Measurements from ENCODE around the gene MTA3.
"Not testable (repeated sequence)": the region's sequence is repeated elsewhere in the genome, so short reads cannot be mapped to it uniquely, and the experiment has no call there.

MTA3 gene

DNA sequence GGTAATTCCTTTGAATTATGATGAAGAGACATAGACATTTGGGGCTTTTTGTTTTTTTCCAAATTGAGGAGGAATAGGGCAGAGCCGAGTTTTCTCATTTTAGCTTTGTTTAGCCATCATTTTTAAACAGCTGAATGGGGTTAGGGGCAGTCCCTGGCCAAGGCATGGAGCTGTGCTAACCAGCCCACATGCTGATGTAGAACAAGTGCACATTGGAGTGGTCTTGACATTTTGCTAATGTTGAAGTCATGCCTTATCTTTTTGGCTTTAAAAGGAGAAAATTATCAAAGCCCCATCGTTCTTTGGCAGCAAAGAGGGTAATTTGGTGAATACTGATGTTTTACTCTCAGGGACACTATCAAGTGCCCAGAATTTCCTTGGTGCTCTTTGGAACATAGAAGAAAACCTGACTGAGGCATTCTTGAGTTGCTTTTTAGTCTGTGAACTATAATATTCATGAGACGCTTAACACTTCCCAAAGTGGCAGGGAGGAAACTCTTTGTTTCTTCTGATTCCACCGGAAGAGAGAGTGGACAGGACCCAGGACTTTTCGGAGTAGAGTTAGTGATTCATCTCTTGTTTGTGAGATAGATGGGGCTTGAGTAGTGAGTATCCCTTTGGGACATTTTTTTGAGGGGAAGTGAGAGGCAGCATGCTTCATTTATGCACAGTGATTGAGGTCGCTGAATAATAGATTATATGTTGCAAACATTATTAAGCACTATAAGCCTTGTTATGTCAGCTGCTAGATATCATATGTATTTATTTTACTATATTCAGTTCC, 45.0 kb downstream of the MTA3 start:
- DNase-seq (ENCODE audit: low read depth): no peak

GRCh38 chr2:42614838-42615237, 46.4 kb downstream of the MTA3 start:
- no peak for DNase-seq (ENCODE audit: low read depth)

- DNase-seq (ENCODE audit: low read depth): no peak
Observed at GRCh38 chr2:42618116-42618515, 49.7 kb downstream of the MTA3 start.

DNA sequence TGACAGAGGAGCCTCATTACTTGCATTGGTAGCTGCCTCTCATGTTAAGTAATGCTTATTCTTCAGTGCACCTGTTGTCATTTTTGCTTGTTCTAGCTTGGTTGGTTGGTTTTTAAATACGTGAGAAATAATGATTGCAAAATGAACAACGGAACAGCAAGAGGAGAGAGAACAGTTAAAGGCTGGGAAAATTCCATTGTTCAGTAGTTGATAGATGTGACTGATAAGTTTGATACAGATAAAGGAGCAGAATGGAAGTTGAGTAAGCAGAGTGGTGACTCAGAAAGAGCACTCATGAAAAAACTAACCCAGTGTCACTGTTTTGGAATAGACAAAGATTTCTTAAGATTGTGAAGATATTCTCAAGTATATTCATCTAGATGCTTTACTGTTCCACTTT, 50.5 kb downstream of the MTA3 start:
- no peak for DNase-seq (ENCODE audit: low read depth)

DNA sequence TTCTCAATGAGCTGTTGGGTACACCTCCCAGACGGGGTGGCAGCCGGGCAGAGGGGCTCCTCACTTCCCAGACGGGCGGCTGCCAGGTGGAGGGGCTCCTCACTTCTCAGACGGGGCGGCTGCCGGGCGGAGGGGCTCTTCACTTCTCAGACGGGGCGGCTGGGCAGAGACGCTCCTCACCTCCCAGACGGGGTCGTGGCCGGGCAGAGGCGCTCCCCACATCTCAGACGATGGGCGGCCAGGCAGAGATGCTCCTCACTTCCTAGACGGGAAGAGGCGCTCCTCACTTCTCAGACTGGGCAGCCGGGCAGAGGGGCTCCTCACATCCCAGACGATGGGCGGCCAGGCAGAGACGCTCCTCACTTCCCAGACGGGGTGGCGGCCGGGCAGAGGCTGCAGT, 53.2 kb downstream of the MTA3 start:
- not testable (repeated sequence) for DNase-seq (ENCODE audit: low read depth)

GRCh38 chr2:42622943-42623676, 54.7 kb downstream of the MTA3 start:
- DNase-seq (ENCODE audit: low read depth): no peak

- DNase-seq (ENCODE audit: low read depth): no peak
Observed at GRCh38 chr2:42624047-42624446, 55.6 kb downstream of the MTA3 start.

- not testable (repeated sequence) for DNase-seq (ENCODE audit: low read depth)
Observed at GRCh38 chr2:42628024-42628423, 59.6 kb downstream of the MTA3 start.

- DNase-seq (ENCODE audit: low read depth): no peak
Observed at GRCh38 chr2:42636934-42637333, 68.5 kb downstream of the MTA3 start.

GRCh38 chr2:42638080-42638784, 69.8 kb downstream of the MTA3 start:
- DNase-seq (ENCODE audit: low read depth): no peak

DNA sequence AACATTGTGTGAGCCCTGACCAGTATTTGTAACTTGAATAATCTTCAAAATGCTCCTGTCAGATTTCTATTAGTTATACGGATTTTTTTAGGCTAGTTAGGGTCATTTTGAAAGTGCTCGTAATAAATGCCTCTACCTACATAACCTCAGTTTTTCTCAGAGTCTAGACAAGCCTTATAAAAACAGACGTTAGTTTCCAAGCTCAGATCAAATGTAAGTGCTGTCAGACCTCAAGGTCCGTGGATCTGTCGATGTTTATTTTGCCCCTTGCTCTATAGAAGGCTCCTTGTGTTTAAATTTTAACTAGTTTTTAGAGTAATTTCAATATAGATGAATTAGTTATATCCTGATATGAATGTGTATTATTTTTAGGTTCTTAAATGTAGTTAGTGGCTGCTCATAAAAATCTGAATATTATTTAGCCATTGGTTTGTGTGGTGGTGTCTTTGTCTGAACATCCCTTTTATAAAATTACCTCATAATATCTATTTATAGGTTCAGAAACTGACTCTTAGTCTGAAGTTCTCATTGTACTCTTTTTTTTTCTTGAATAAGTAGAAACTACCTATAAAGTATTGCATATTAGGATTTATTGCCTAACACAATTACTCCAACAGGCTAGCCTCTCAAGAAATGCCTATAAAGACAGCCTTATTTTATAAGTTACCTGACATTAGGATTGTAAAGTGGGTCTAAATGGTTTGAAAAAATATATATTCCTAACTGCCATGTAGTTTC, 71.1 kb downstream of the MTA3 start:
- DNase-seq (ENCODE audit: low read depth): no peak

DNA sequence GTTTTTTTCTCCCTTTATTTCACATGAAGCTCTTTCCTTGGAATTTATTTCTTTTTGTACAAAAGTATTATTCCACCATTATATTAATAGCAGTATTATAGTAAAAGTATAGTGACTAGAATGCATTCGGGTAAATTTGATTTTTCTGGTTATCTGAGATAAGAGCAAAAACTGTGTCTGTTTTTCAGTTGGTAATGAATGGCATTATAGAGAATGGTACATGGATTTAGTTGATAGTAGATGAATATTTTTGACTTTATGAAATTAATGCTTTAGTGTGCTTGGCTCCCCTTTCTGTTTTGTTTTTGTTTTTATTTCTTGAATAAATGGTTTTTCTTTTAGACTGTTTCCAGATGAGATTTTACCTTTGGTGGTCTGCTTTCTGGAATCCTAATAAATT, 71.8 kb downstream of the MTA3 start:
- no peak for DNase-seq (ENCODE audit: low read depth)

DNA sequence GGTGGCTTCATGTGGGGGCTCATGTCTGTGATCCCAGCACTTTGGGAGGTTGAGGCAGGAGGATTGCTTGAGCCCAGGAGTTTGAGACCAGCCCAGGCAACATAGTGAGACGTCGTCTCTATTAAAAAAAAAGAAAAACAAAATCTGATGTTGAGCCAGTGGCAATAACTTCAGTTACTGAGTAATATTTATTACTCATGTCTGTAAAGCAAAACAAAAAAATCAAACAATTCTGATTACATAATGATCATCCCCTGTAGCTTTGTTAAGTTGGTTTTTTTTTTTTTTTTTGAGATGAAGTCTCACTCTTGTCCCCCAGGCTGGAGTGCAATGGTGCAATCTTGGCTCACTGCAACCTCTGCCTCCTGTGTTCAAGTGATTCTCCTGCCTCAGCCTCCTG, 73.9 kb downstream of the MTA3 start:
- DNase-seq (ENCODE audit: low read depth): not testable (repeated sequence)

DNA sequence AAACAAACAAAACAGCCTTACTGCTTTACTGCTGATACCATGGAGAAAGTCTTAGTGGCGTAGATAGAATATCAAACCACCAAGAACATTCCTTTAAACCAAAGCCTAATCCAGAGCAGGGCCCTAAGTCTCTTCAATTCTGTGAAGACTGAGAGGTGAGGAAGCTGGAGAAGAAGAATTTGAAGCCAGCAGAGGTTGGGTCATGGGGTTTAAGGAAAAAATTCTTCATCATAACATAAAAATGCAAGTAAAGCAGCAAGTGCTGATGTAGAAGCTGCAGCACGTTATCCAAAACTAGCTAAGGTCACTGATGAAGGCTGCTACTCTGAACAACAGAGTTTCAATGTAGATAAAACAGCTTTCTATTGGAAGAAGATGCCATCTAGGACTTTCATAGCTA, 77.1 kb downstream of the MTA3 start:
- DNase-seq (ENCODE audit: low read depth): no peak

DNA sequence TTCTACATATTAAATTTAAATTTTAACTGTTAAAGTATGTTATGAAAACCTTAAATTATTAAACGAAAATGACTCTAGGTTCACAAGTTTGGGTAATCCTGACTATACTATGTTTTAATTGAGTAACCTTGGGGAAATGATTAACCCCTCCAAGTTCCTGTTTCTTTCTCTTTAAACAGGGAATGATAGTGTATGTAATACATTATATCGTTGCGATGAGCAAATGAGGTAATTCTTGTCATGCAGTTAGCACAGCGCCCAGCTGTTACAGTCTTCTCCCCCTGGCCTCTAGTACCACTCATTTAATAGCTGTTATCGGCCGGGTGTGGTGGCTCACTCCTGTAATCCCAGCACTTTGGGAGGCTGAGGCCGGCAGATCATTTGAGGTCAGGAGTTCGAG, 80.4 kb downstream of the MTA3 start:
- no peak for DNase-seq (ENCODE audit: low read depth)

GRCh38 chr2:42651057-42651456, 82.6 kb downstream of the MTA3 start:
- no peak for DNase-seq (ENCODE audit: low read depth)

DNA sequence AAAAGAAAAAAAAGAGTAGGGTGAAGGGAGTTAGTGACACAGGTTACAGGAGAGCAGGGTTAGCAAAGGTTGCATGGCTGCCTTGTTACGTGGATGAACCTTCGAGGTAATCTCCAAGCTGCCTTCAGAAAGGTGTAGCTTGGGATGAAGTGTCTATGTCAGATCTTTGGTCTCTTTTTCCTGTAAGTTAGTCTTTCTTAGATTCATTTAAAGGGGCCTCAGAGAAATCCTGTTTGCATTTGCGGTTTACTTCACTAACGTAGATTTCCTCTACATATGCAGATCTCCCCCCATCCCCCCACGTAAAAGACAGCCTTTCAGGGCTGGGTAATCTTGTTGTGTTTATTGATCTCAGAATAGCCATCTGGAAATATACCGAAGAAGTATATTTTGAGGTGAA, 83.7 kb downstream of the MTA3 start:
- no peak for DNase-seq (ENCODE audit: low read depth)

DNA sequence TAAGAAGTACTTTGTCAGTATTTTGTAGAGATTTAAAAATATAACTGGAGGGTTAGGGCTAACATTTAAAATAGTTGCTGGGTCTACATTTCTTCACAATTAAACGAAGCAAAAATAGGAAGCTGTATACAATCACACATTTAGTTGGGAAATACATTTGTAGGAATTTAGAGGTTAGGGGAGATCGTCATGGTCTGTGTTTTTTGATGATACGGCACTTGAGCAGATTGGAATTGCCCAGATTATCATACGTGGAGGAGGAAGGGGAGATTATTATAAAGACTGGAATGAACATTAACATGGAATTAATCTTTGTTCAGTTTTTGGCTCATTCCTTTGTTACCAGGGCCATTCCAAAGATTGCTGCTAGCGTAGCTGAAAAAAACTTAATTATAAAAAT, 84.6 kb downstream of the MTA3 start:
- no peak for DNase-seq (ENCODE audit: low read depth)

DNA sequence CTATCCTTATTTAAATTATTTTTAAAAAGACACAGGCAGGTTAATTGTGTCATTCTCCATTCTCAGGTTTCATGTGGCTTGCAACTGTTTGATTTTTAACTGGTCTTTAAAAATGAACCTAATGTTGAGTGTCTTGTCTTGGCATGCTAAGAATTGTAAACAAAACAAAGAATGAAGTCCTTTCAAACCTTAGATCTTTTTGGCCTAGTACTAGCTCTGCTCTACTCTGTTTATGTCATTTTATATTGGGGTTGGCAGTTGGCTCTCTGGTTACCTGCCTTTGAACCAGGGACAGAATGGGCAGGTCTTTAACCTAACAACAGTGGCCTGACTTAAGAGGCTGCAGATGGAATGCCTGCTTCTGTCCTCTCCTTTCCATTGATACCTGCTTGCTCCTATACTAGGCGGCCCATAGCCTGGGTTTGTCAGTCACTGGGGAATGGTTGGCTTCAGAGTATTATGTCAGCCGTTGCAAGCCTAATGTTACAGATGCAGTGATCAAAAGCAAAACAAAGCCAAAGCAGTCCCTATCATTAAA, 85.5 kb downstream of the MTA3 start:
- DNase-seq (ENCODE audit: low read depth): no peak

- no peak for DNase-seq (ENCODE audit: low read depth)
Observed at GRCh38 chr2:42658306-42658705, 89.9 kb downstream of the MTA3 start.

GRCh38 chr2:42659609-42660008, 91.2 kb downstream of the MTA3 start:
- no peak for DNase-seq (ENCODE audit: low read depth)
